ENCODE data around the gene NPAS3. TPM values are rescaled to one million over a fixed set of nuclear protein-coding genes. Genes with fewer than 3 reads are reported as not detected.

NPAS3 gene
- total and polyA plus RNA-seq, 11 donors, result 0.15 to 3.4 (median 0.92) TPM

- TF ChIP-seq POLR2A (IDR thresholded peaks at IDR 0.05) (no peak), CTCF (IDR thresholded peaks at IDR 0.05) (no peak)
- Histone ChIP-seq H3K4me1 (no peaks in the 10 kb centered on the region), H3K27ac (no peak overlapping the region), H3K27me3 (no peaks in the 10 kb centered on the region), H3K36me3 (no peaks in the 10 kb centered on the region), H3K4me3 (no peak overlapping the region), H3K9me3 (no peaks in the 10 kb centered on the region)
- DNase-seq (no peak), ATAC-seq (no peak)
- intact Hi-C loops (cut with DNase I), result no loop called here
- 85 to 93% (median 89%) methylated on average over 2 of the region's 2 CpGs for WGBS, 4 donors
Observed at GRCh38 chr14:33131801-33132200, 193.1 kb downstream of the NPAS3 start.

DNA sequence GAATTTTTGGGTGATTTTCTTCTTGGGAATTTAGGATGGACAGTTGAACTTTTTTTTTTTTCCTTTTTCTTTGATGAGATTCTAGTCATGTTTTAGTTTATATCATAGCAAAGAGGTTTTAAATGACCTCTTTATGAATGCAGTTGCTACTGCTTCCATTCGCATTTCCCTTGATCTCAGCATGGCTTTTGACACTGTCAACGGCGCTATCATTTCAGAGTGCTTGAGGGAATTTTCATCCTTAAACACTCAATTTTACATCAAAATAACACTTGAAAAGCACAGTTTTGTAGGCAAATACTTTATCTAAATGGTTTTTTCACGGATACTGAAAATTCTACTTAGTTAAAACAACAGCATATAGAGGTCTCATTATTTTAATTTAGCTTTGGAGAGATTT is 195.5 kb downstream of the NPAS3 start:
- Histone ChIP-seq H3K4me3 (no peak overlapping the region), H3K27me3 (no peaks in the 10 kb centered on the region), H3K27ac (no peak overlapping the region), H3K4me1 (no peaks in the 10 kb centered on the region), H3K36me3 (no peaks in the 10 kb centered on the region), H3K9me3 (no peaks in the 10 kb centered on the region)
- TF ChIP-seq POLR2A (IDR thresholded peaks at IDR 0.05), result no peak
- TF ChIP-seq CTCF (IDR thresholded peaks at IDR 0.05), result no peak
- DNase-seq, result no peak
- no peak for ATAC-seq
- WGBS, 4 donors, result 48 to 58% (median 49%) methylated on average over 4 of the region's 4 CpGs
- intact Hi-C loops (cut with DNase I), result no loop called here

DNA sequence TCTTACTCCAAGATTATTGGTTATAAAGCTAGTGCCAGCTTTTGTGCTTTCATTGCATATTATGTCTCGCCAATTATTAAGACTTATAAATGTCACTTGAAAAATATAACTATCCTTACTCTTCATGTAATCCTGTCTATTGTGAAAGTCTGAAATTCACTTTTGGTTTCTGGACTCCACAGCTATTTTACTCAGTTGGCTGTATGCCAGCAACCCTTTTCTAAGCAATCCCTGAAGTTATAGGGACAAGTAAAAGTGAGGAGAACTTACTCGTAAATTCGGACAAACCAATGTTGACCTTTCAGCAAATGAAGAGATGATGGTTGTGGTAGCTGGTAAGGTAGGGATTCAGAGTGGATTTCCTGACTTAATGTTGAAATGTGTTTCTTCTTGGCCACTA is 196.3 kb downstream of the NPAS3 start:
- WGBS, 4 donors, result 75 to 89% (median 86%) methylated on average over 3 of the region's 3 CpGs
- Histone ChIP-seq H3K4me3 (no peak overlapping the region), H3K27me3 (no peaks in the 10 kb centered on the region), H3K27ac (no peak overlapping the region), H3K36me3 (no peaks in the 10 kb centered on the region), H3K4me1 (no peaks in the 10 kb centered on the region), H3K9me3 (no peaks in the 10 kb centered on the region)
- TF ChIP-seq CTCF (IDR thresholded peaks at IDR 0.05) (no peak), POLR2A (IDR thresholded peaks at IDR 0.05) (no peak)
- no peak for ATAC-seq
- intact Hi-C loops (cut with DNase I), result no loop called here
- no peak for DNase-seq

- no peak for DNase-seq
- H3K27me3 ChIP-seq, result no peaks in the 10 kb centered on the region
- no peaks in the 10 kb centered on the region for H3K9me3 ChIP-seq
- no peaks in the 10 kb centered on the region for H3K4me1 ChIP-seq
- ATAC-seq, result no peak
- intact Hi-C loops (cut with DNase I), result no loop called here
- TF ChIP-seq POLR2A (IDR thresholded peaks at IDR 0.05), result no peak
- TF ChIP-seq CTCF (IDR thresholded peaks at IDR 0.05), result no peak
- H3K36me3 ChIP-seq, result no peaks in the 10 kb centered on the region
- H3K27ac ChIP-seq, result no peak overlapping the region
- H3K4me3 ChIP-seq, result no peak overlapping the region
- WGBS, 4 donors, result 84 to 87% (median 87%) methylated on average over 8 of the region's 8 CpGs
Observed at GRCh38 chr14:33150666-33151428, 212.2 kb downstream of the NPAS3 start.
